Keratinocyte (primary cell): Measurements from ENCODE around the gene FJX1. TPM values are rescaled to one million over a fixed set of nuclear protein-coding genes. Genes with fewer than 3 reads are reported as not detected.

Experiments
- DNase-seq: peaks from one replicate; pipeline ENCODE4 v3.0.0-alpha.2; 2011; ENCODE audit warnings: low read depth, missing footprints, low spot score
- FAIRE-seq: peaks from 2 replicates; lab custom pipeline; 2011; peaks lifted over from hg19 to GRCh38; lab: Jason Lieb, UNC
- H2AFZ ChIP-seq: 2 replicates; pipeline ENCODE4 v1.6.0; 2012; ENCODE audit warnings: low read length, control low read depth, inconsistent platforms; ENCODE audit not compliant: control insufficient read depth
- H3K27ac ChIP-seq: 2 replicates; pipeline ENCODE4 v1.5.1; 2011; ENCODE audit warnings: low read length; ENCODE audit not compliant: control insufficient read depth, insufficient read depth
- H3K27me3 ChIP-seq: 3 replicates; pipeline ENCODE4 v1.6.0; 2011; ENCODE audit warnings: low read length; ENCODE audit not compliant: control insufficient read depth, insufficient read depth; ENCODE audit errors: extremely low read depth
- H3K36me3 ChIP-seq, 2 experiments: 2 replicates in 1 of 2; 3 replicates in 1 of 2; pipeline ENCODE4 v1.5.1; 2011; ENCODE audit warnings: low read length in 2 of 2, mild to moderate bottlenecking in 1 of 2; ENCODE audit not compliant: control insufficient read depth in 2 of 2, insufficient read depth in 2 of 2; ENCODE audit errors: extremely low read depth in 1 of 2
- H3K4me1 ChIP-seq: 3 replicates; pipeline ENCODE4 v1.5.1; 2011; ENCODE audit warnings: low read length; ENCODE audit not compliant: control insufficient read depth, insufficient read depth; ENCODE audit errors: extremely low read depth
- H3K4me2 ChIP-seq: 3 replicates; pipeline ENCODE4 v1.6.0; 2011; ENCODE audit warnings: low read depth, low read length; ENCODE audit not compliant: control insufficient read depth, insufficient read depth; ENCODE audit errors: extremely low read depth
- H3K4me3 ChIP-seq, 3 experiments: fragments of 200-600 bp in 1 of 3; sonication (generic) in 1 of 3; 2 replicates in 2 of 3; 3 replicates in 1 of 3; pipeline ENCODE4 v1.5.1; 2011 to 2016; ENCODE audit warnings: low read length in 3 of 3, mild to moderate bottlenecking in 3 of 3, control low read depth in 2 of 3, inconsistent platforms in 1 of 3, low read depth in 1 of 3, mixed read lengths in 1 of 3, mixed run types in 1 of 3, moderate library complexity in 1 of 3; ENCODE audit not compliant: control insufficient read depth in 2 of 3, insufficient read depth in 2 of 3; ENCODE audit errors: extremely low read depth in 1 of 3
- H3K79me2 ChIP-seq: 2 replicates; pipeline ENCODE4 v1.6.0; 2012; ENCODE audit warnings: low read length; ENCODE audit not compliant: control insufficient read depth, insufficient read depth
- H3K9ac ChIP-seq: 3 replicates; pipeline ENCODE4 v1.6.0; 2011; ENCODE audit warnings: low read length; ENCODE audit not compliant: control insufficient read depth, insufficient read depth; ENCODE audit errors: extremely low read depth
- H3K9me1 ChIP-seq: 3 replicates; pipeline ENCODE4 v1.6.0; 2011; ENCODE audit warnings: low read length; ENCODE audit not compliant: control insufficient read depth, insufficient read depth; ENCODE audit errors: extremely low read depth
- H3K9me3 ChIP-seq: 2 replicates; pipeline ENCODE4 v1.5.1; 2012; ENCODE audit warnings: low read depth, low read length; ENCODE audit not compliant: control insufficient read depth
- H4K20me1 ChIP-seq: 3 replicates; pipeline ENCODE4 v1.6.0; 2011; ENCODE audit warnings: low read length; ENCODE audit not compliant: control insufficient read depth, insufficient read depth; ENCODE audit errors: extremely low read depth
- CTCF ChIP-seq, 3 experiments: IDR thresholded peaks in 1 of 3; conservative IDR thresholded peaks in 1 of 3; optimal IDR thresholded peaks in 1 of 3; 2 replicates in 2 of 3; 3 replicates in 1 of 3; pipeline versions ENCODE3 to v1.5.1; 2011; ENCODE audit warnings: low read length in 3 of 3, mild to moderate bottlenecking in 3 of 3, moderate library complexity in 2 of 3, control low read depth in 1 of 3, inconsistent platforms in 1 of 3; ENCODE audit not compliant: insufficient read depth in 2 of 3; ENCODE audit errors: extremely low read depth in 1 of 3
- EZH2 ChIP-seq: IDR thresholded peaks from one replicate; pipeline ENCODE4 v1.6.1; 2012; ENCODE audit warnings: inconsistent platforms, mild to moderate bottlenecking, low read length, moderate library complexity
- dilution Hi-C: fragments of 300-500 bp; cut with MboI; formaldehyde crosslinking; loops from one replicate; pipeline ENCODE4 v1.7.0; 2020; ENCODE audit warnings: low sequenced_read_pairs; ENCODE audit not compliant: extremely low pct_ligation_motif_present
- polyA plus RNA-seq, 5 experiments: library from polyadenylated mRNA; depleted of rRNA in 3 of 5; stranded (reverse) in 3 of 5; stranded (forward) in 1 of 5; unstranded in 1 of 5; fragments of >200 nt; gene quantifications; 1 replicate in 1 of 5; 2 replicates in 3 of 5; 3 replicates in 1 of 5; pipeline versions ENCODE4 v1.2.1 to v1.2.3, GENCODE V29; 2011 to 2012; ENCODE audit warnings: missing spikeins in 2 of 5, low read depth in 1 of 5, low replicate concordance in 1 of 5

The FJX1 gene
- polyA plus RNA-seq, 1 donor (not counting 4 experiments of a cell fraction or from before 2014, with no cell fraction given) = 19.7 TPM

GRCh38 chr11:35635933-35636332, 17.7 kb downstream of the FJX1 start:
- no peak overlapping the region for H2AFZ ChIP-seq
- DNase-seq (no peak), FAIRE-seq (no peak)
- no peaks in the 10 kb centered on the region for H3K36me3 ChIP-seq
- no peak overlapping the region for H3K27ac ChIP-seq
- dilution Hi-C loops = no loop called here
- no peaks in the 10 kb centered on the region for H3K79me2 ChIP-seq
- TF ChIP-seq CTCF (optimal IDR thresholded peaks at IDR 0.05 in 1 of 3, IDR thresholded peaks at IDR 0.05 in 1 of 3, conservative IDR thresholded peaks at IDR 0.05 in 1 of 3; ENCODE audit: extremely low read depth in 1 of 3, insufficient read depth in 2 of 3, low read length in 3 of 3) (no peak), EZH2 (no peak)
- H3K9ac ChIP-seq = no peak overlapping the region
- no peaks in the 10 kb centered on the region for H3K9me3 ChIP-seq
- peaks cover 5% of the 10 kb centered on the region for H3K4me1 ChIP-seq
- no peaks in the 10 kb centered on the region for H3K9me1 ChIP-seq
- no peaks in the 10 kb centered on the region for H4K20me1 ChIP-seq
- no peak overlapping the region for H3K4me3 ChIP-seq
- H3K4me2 ChIP-seq = no peak overlapping the region
- no peaks in the 10 kb centered on the region for H3K27me3 ChIP-seq

- Histone ChIP-seq H4K20me1 (no peaks in the 10 kb centered on the region), H2AFZ (no peak overlapping the region), H3K9me3 (no peaks in the 10 kb centered on the region), H3K27ac (no peak overlapping the region), H3K9ac (no peak overlapping the region), H3K36me3 (no peaks in the 10 kb centered on the region), H3K27me3 (no peaks in the 10 kb centered on the region), H3K4me2 (no peak overlapping the region), H3K9me1 (no peaks in the 10 kb centered on the region), H3K4me3 (no peak overlapping the region), H3K4me1 (peaks cover 4% of the 10 kb centered on the region), H3K79me2 (no peaks in the 10 kb centered on the region)
- TF ChIP-seq CTCF (optimal IDR thresholded peaks at IDR 0.05 in 1 of 3, IDR thresholded peaks at IDR 0.05 in 1 of 3, conservative IDR thresholded peaks at IDR 0.05 in 1 of 3; ENCODE audit: extremely low read depth in 1 of 3, insufficient read depth in 2 of 3, low read length in 3 of 3) = no peak
- no peak for TF ChIP-seq EZH2
- dilution Hi-C loops = no loop called here
- DNase-seq = no peak
- FAIRE-seq = peak; percentile 67
Observed at GRCh38 chr11:35639591-35640179, 21.4 kb downstream of the FJX1 start.
